Panc1 (cell line): Measurements from ENCODE around the gene METTL26. TPM values are rescaled to one million over a fixed set of nuclear protein-coding genes. Genes with fewer than 3 reads are reported as not detected.
A peak's percentile ranks its signal among the peaks of the same experiment; 100 is the strongest.

Experiments used
- ATAC-seq: fragments of 200-7000 bp; cut with Tn5 transposase; 2 replicates; pipeline ENCODE4 v1.9.1; 2020; ENCODE audit warnings: mild to moderate bottlenecking, moderate library complexity
- BruUV-seq: library from RNA; stranded (reverse); fragments of 400-500 nt; replicated peaks from 2 replicates; lab custom pipeline; 2021; lab: Mats Ljungman, UMichigan
- CTCF ChIA-PET: fragments of 300-600 bp; sonication (Branson Sonifier 250); formaldehyde crosslinking; loops from one replicate; lab custom pipeline; 2022; ENCODE audit warnings: antibody characterized with exemption; lab: Charles Lee
- POLR2A ChIA-PET: fragments of 300-600 bp; sonication (Branson Sonifier 250); formaldehyde crosslinking; loops from one replicate; lab custom pipeline; 2022; ENCODE audit warnings: antibody characterized with exemption; lab: Charles Lee
- DNase-seq: peaks from one replicate; pipeline ENCODE4 v3.0.0-alpha.2; 2010; ENCODE audit warnings: low read depth, low spot score
- H3K27ac ChIP-seq: 2 replicates; pipeline ENCODE4 v1.5.1; 2011; ENCODE audit warnings: mild to moderate bottlenecking, low read length, inconsistent platforms
- H3K27me3 ChIP-seq: fragments of 200-500 bp; sonication (Bioruptor generic); 2 replicates; pipeline ENCODE4 v1.6.0; 2014; ENCODE audit warnings: low read length, inconsistent platforms; ENCODE audit not compliant: control insufficient read depth, insufficient read depth
- H3K36me3 ChIP-seq: fragments of 200-500 bp; sonication (Bioruptor generic); 2 replicates; pipeline ENCODE4 v1.5.1; 2014; ENCODE audit warnings: inconsistent platforms, mild to moderate bottlenecking, low read length, moderate library complexity; ENCODE audit not compliant: control insufficient read depth, insufficient read depth
- H3K4me1 ChIP-seq: 2 replicates; pipeline ENCODE4 v1.5.1; 2011; ENCODE audit warnings: inconsistent platforms, mild to moderate bottlenecking, low read length, moderate library complexity; ENCODE audit not compliant: control insufficient read depth, insufficient read depth
- H3K4me3 ChIP-seq, 2 experiments: 2 replicates each; pipeline ENCODE4 v1.5.1; 2011 to 2012; ENCODE audit warnings: low read depth in 2 of 2, low read length in 2 of 2, mild to moderate bottlenecking in 2 of 2, inconsistent platforms in 1 of 2, moderate library complexity in 1 of 2
- H3K9me3 ChIP-seq: fragments of 200-500 bp; sonication (Bioruptor generic); 2 replicates; pipeline ENCODE4 v1.5.1; 2014; ENCODE audit warnings: low read depth, mild to moderate bottlenecking, inconsistent platforms, low read length, moderate library complexity; ENCODE audit not compliant: control insufficient read depth, insufficient read depth
- POLR2AphosphoS5 ChIP-seq: IDR thresholded peaks from 2 replicates; pipeline ENCODE4 v1.6.1; 2012; ENCODE audit warnings: mild to moderate bottlenecking, low read depth, low read length, moderate library complexity
- SIN3A ChIP-seq: IDR thresholded peaks from 2 replicates; pipeline ENCODE4 v1.6.1; 2012; ENCODE audit warnings: low read depth, mild to moderate bottlenecking, low read length, moderate library complexity, borderline replicate concordance; ENCODE audit not compliant: insufficient read depth
- TCF7L2 ChIP-seq: IDR thresholded peaks from 2 replicates; pipeline ENCODE4 v1.6.1; 2011; ENCODE audit warnings: mild to moderate bottlenecking, low read depth, low read length, inconsistent platforms
- in situ Hi-C: cut with HindIII; loops from 2 replicates; pipeline ENCODE4 v1.10.0; 2016; ENCODE audit warnings: low sequenced_read_pairs, low pct_unique_long_range_greater_than_20kb
- intact Hi-C: fragments of 100-400 bp; cut with micrococcal nuclease; formaldehyde crosslinking; loops from one replicate; pipeline ENCODE4 v1.10.0; 2022; ENCODE audit not compliant: unreplicated experiment
- total RNA-seq: library from RNA; stranded (reverse); gene quantifications from one replicate; pipeline ENCODE4 v1.2.1, GENCODE V29; 2021; ENCODE audit not compliant: unreplicated experiment
- TF ChIP-seq, protein P1 (sequence below): fragments of 450-650 bp; IDR thresholded peaks from 2 replicates; pipeline ENCODE4 v1.5.1; 2017; ENCODE audit warnings: mild to moderate bottlenecking
- TF ChIP-seq, protein P2 (sequence below), 2 experiments: IDR thresholded peaks; 2 replicates each; pipeline ENCODE4 v1.6.1; 2011 to 2012; ENCODE audit warnings: low read depth in 2 of 2, control low read depth in 1 of 2, low read length in 1 of 2, mild to moderate bottlenecking in 1 of 2, moderate library complexity in 1 of 2; ENCODE audit not compliant: insufficient read depth in 1 of 2

METTL26 gene
- total RNA-seq, 1 experiment from 2014 or later: 91.8 TPM

DNA sequence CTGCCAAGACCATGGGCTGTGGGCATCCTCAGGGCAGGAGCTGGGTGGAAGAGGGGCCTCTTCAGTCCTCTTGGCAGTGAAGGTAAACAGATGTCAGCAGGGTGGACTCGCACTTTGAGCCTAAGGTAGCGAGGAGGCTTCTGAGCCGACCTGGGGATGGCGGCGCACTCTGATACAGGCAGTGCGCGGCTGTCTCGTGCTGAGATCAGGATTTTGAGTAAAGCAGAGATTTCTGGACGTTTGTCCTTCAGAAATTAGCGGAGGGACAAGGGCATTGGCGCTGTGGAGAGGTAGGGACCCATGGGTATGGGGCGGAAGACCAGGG, 39.4 kb downstream of the METTL26 start:
- ATAC-seq: no peak
- no peak overlapping the region for H3K4me3 ChIP-seq
- CTCF ChIA-PET: interaction anchor here (0.6 kb wide), 1 partner anchor 14 kb away, joined by 5 read pairs; no protein-coding TSS in a partner anchor
- DNase-seq: no peak
- H3K27me3 ChIP-seq: no peaks in the 10 kb centered on the region
- H3K4me1 ChIP-seq: peaks cover 26% of the 10 kb centered on the region
- no TSS peak for BruUV-seq
- no peaks in the 10 kb centered on the region for H3K36me3 ChIP-seq
- TF ChIP-seq SIN3A (no peak), TCF7L2 (no peak), POLR2AphosphoS5 (no peak)
- TF ChIP-seq, protein P1, sequence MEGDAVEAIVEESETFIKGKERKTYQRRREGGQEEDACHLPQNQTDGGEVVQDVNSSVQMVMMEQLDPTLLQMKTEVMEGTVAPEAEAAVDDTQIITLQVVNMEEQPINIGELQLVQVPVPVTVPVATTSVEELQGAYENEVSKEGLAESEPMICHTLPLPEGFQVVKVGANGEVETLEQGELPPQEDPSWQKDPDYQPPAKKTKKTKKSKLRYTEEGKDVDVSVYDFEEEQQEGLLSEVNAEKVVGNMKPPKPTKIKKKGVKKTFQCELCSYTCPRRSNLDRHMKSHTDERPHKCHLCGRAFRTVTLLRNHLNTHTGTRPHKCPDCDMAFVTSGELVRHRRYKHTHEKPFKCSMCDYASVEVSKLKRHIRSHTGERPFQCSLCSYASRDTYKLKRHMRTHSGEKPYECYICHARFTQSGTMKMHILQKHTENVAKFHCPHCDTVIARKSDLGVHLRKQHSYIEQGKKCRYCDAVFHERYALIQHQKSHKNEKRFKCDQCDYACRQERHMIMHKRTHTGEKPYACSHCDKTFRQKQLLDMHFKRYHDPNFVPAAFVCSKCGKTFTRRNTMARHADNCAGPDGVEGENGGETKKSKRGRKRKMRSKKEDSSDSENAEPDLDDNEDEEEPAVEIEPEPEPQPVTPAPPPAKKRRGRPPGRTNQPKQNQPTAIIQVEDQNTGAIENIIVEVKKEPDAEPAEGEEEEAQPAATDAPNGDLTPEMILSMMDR: no peak
- TF ChIP-seq, protein P2, sequence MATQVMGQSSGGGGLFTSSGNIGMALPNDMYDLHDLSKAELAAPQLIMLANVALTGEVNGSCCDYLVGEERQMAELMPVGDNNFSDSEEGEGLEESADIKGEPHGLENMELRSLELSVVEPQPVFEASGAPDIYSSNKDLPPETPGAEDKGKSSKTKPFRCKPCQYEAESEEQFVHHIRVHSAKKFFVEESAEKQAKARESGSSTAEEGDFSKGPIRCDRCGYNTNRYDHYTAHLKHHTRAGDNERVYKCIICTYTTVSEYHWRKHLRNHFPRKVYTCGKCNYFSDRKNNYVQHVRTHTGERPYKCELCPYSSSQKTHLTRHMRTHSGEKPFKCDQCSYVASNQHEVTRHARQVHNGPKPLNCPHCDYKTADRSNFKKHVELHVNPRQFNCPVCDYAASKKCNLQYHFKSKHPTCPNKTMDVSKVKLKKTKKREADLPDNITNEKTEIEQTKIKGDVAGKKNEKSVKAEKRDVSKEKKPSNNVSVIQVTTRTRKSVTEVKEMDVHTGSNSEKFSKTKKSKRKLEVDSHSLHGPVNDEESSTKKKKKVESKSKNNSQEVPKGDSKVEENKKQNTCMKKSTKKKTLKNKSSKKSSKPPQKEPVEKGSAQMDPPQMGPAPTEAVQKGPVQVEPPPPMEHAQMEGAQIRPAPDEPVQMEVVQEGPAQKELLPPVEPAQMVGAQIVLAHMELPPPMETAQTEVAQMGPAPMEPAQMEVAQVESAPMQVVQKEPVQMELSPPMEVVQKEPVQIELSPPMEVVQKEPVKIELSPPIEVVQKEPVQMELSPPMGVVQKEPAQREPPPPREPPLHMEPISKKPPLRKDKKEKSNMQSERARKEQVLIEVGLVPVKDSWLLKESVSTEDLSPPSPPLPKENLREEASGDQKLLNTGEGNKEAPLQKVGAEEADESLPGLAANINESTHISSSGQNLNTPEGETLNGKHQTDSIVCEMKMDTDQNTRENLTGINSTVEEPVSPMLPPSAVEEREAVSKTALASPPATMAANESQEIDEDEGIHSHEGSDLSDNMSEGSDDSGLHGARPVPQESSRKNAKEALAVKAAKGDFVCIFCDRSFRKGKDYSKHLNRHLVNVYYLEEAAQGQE (IDR thresholded peaks at IDR 0.05; ENCODE audit: insufficient read depth in 1 of 2, low read depth in 2 of 2, low read length in 1 of 2): no peak
- intact Hi-C loops: no loop called here
- H3K27ac ChIP-seq: no peak overlapping the region
- in situ Hi-C loops: no loop called here
- POLR2A ChIA-PET: no interaction called here
- no peaks in the 10 kb centered on the region for H3K9me3 ChIP-seq

DNA sequence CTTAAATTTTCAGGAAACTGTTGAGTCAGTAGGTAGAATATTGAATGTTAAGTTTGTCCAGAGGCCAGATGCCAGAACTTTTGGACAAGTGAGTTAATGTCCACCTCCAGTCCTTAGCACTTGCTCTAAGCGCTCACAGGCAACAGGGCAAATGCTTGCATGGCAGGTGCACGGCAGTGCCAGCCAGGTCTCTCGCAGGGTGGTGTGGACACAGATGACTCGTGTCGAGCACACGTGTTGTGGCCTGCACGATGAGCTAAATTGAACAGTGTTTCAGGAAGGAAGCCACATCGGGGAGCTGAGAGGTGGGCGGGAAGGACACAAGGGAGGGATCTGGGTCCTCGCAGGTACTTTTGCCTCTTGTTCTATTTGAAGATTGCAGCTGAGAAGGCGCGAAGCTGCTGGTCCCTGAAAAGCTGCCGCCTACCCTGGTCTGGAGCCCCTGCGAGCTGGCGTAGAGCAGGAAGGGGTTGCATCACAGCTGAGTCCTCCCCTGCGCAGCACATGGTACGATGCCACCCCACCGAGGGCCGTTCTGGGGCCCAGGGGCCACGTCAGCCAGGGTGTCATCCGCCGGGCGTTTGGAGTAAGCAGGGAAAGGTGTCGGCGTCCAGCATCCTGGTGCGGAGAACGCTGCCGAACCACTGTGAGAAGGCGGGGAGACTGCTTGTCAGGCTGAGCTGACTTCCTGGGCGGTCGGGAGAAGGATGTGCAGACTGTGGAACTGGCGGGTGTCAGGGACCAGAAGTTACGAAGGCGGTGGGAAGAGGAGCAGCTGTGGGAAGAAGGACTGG, 40.0 kb downstream of the METTL26 start:
- H3K27me3 ChIP-seq: no peaks in the 10 kb centered on the region
- peaks cover 26% of the 10 kb centered on the region for H3K4me1 ChIP-seq
- H3K27ac ChIP-seq: no peak overlapping the region
- ChIA-PET POLR2A (no interaction called here), CTCF (interaction anchor here (0.6 kb wide), 1 partner anchor 13 kb away, joined by 5 read pairs; no protein-coding TSS in a partner anchor)
- no peaks in the 10 kb centered on the region for H3K9me3 ChIP-seq
- TF ChIP-seq TCF7L2 (no peak), POLR2AphosphoS5 (no peak), SIN3A (no peak)
- TF ChIP-seq, protein P1: no peak
- TF ChIP-seq, protein P2 (IDR thresholded peaks at IDR 0.05; ENCODE audit: insufficient read depth in 1 of 2, low read depth in 2 of 2, low read length in 1 of 2): no peak
- BruUV-seq: TSS peak; percentile 34
- in situ Hi-C loops (no loop called here), intact Hi-C loops (no loop called here)
- H3K4me3 ChIP-seq: no peak overlapping the region
- ATAC-seq: no peak
- no peaks in the 10 kb centered on the region for H3K36me3 ChIP-seq
- no peak for DNase-seq
